C4-2B (cell line): ENCODE measurements around the gene PINLYP.

Experiments
- CTCF ChIP-seq: fragments of 450-650 bp; conservative IDR thresholded peaks from 2 replicates; pipeline ENCODE4 v1.5.1; 2017; ENCODE audit warnings: mild to moderate bottlenecking
- ZFX ChIP-seq: fragments of 450-650 bp; IDR thresholded peaks from 2 replicates; pipeline ENCODE4 v1.6.1; 2017

DNA sequence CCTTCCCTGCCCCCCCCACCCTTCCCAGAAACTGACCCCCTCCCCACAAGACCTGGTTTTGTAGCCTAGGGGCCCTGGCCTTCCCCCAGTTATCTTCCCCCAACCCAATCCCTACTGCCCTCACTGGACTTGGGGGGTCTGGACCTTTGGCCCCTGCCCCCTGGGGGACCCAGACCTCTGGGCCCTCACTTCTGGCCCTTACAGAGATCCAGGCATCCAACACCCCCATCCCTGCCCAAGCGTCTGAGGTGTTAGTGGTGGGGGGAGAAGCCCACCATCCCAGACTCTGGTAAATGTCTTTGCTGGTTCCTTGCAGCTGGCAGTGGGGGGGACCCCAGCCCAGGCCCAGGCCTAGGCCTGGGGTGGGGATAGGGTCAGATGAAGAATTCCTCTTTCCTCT lies 47.4 kb downstream of the PINLYP start:
- TF ChIP-seq CTCF: no peak
- TF ChIP-seq ZFX: no peak
